Fibroblast of lung (primary cell): Measurements from ENCODE around the gene MYMX. TPM values are rescaled to one million over a fixed set of nuclear protein-coding genes. Genes with fewer than 3 reads are reported as not detected.

Experiments
- DNase-seq, 2 donors: peaks; one replicate each; pipeline versions ENCODE4 v3.0.0 to v3.0.0-alpha.2; 2010; ENCODE audit warnings: low read depth in 2 of 2
- H2AFZ ChIP-seq: 2 replicates; pipeline ENCODE4 v1.5.1; 2012; ENCODE audit warnings: low read length, control low read depth, inconsistent platforms
- H3K27ac ChIP-seq: 2 replicates; pipeline ENCODE4 v1.5.1; 2011; ENCODE audit warnings: low read length, control low read depth; ENCODE audit not compliant: insufficient read depth
- H3K27me3 ChIP-seq: 2 replicates; pipeline ENCODE4 v1.5.1; 2011; ENCODE audit warnings: mild to moderate bottlenecking, low read length; ENCODE audit not compliant: control insufficient read depth, insufficient read depth
- H3K36me3 ChIP-seq: 2 replicates; pipeline ENCODE4 v1.5.1; 2011; ENCODE audit warnings: low read length; ENCODE audit not compliant: control insufficient read depth, insufficient read depth
- H3K4me1 ChIP-seq: 2 replicates; pipeline ENCODE4 v1.5.1; 2011; ENCODE audit warnings: low read length; ENCODE audit not compliant: control insufficient read depth, insufficient read depth; ENCODE audit errors: extremely low read depth
- H3K4me2 ChIP-seq: 2 replicates; pipeline ENCODE4 v1.5.1; 2011; ENCODE audit warnings: low read length, control low read depth; ENCODE audit not compliant: insufficient read depth; ENCODE audit errors: extremely low read depth
- H3K4me3 ChIP-seq, 4 experiments: fragments of 200-600 bp in 1 of 4; sonication (generic) in 1 of 4; replicated peaks in 1 of 4; 2 replicates each; pipeline ENCODE4 v1.5.1; 2011 to 2016; ENCODE audit warnings: low read length in 4 of 4, low read depth in 3 of 4, mild to moderate bottlenecking in 3 of 4, control low read depth in 2 of 4, inconsistent platforms in 1 of 4, mixed read lengths in 1 of 4; ENCODE audit not compliant: insufficient read depth in 1 of 4; ENCODE audit errors: control extremely low read depth in 1 of 4
- H3K79me2 ChIP-seq: 2 replicates; pipeline ENCODE4 v1.5.1; 2012; ENCODE audit warnings: mild to moderate bottlenecking, low read length, inconsistent platforms; ENCODE audit not compliant: control insufficient read depth, insufficient read depth
- H3K9ac ChIP-seq: 2 replicates; pipeline ENCODE4 v1.5.1; 2011; ENCODE audit warnings: mild to moderate bottlenecking, low read length, control low read depth; ENCODE audit not compliant: insufficient read depth
- H3K9me3 ChIP-seq: 2 replicates; pipeline ENCODE4 v1.5.1; 2012; ENCODE audit warnings: low read depth, low read length; ENCODE audit not compliant: control insufficient read depth, insufficient read depth
- H4K20me1 ChIP-seq: 2 replicates; pipeline ENCODE4 v1.5.1; 2011; ENCODE audit warnings: low read length; ENCODE audit not compliant: control insufficient read depth, insufficient read depth; ENCODE audit errors: extremely low read depth
- CTCF ChIP-seq, 2 donors: IDR thresholded peaks in 1 of 2; conservative IDR thresholded peaks in 1 of 2; 1 replicate in 1 of 2; 2 replicates in 1 of 2; pipeline ENCODE4 v1.5.1; 2011 to 2012; ENCODE audit warnings: low read length in 2 of 2, control low read depth in 1 of 2, inconsistent platforms in 1 of 2, low read depth in 1 of 2, mild to moderate bottlenecking in 1 of 2
- EZH2 ChIP-seq: IDR thresholded peaks from 2 replicates; pipeline ENCODE4 v1.5.1; 2012; ENCODE audit warnings: low read length, control low read depth, mild to moderate bottlenecking; ENCODE audit errors: missing control alignments
- polyA plus RNA-seq, 2 donors: library from polyadenylated mRNA; depleted of rRNA in 1 of 2; stranded (reverse) in 1 of 2; unstranded in 1 of 2; fragments of >200 nt; gene quantifications; 2 replicates each; pipeline ENCODE4 v1.2.1, GENCODE V29; 2011 to 2012; ENCODE audit warnings: missing spikeins in 1 of 2
- total RNA-seq: library from RNA; depleted of rRNA; stranded (reverse); fragments of >200 nt; gene quantifications from 2 replicates; pipeline ENCODE4 v1.2.1, GENCODE V29; 2014

The MYMX gene
- total and polyA plus RNA-seq, 2 donors (not counting 1 experiment from before 2014, with no cell fraction given) = not detected

- Histone ChIP-seq H4K20me1 (no peaks in the 10 kb centered on the region), H3K36me3 (no peaks in the 10 kb centered on the region), H3K4me2 (no peak overlapping the region), H3K4me1 (peaks cover 8% of the 10 kb centered on the region), H3K27me3 (no peaks in the 10 kb centered on the region), H3K9me3 (no peaks in the 10 kb centered on the region), H3K4me3 (no peak overlapping the region), H3K79me2 (no peaks in the 10 kb centered on the region), H3K9ac (no peak overlapping the region), H2AFZ (no peak overlapping the region), H3K27ac (no peak overlapping the region)
- TF ChIP-seq EZH2 (no peak), CTCF (conservative IDR thresholded peaks at IDR 0.05 in 1 of 2, IDR thresholded peaks at IDR 0.05 in 1 of 2; ENCODE audit: low read depth in 1 of 2, low read length in 2 of 2) (no peak)
- no peak for DNase-seq
Observed at GRCh38 chr6:44176130-44176761, 40.5 kb upstream of the MYMX start.

DNA sequence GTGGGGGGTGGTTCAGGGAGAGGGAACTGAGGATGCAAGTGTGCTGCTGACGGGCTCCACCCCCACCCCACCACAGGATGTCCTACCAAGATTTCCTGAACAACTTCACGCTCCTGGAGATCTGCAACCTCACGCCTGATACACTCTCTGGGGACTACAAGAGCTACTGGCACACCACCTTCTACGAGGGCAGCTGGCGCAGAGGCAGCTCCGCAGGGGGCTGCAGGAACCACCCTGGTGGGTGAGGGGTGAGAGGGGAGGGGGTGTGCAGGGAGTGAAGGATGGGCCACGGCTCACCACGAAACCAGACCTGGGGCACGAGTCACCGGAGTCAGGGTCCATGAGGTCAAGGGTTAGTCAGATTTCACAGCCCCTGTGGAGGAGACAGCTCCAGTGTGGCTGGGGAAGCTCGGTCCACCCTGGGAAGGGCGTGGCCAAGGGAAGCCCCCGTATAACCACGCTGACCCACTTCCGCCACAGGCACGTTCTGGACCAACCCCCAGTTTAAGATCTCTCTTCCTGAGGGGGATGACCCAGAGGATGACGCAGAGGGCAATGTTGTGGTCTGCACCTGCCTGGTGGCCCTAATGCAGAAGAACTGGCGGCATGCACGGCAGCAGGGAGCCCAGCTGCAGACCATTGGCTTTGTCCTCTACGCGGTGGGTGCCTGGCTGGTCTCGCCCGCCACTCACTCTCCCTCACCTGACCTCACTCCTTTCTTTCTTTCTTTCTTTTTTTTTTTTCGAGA is 39.8 kb upstream of the MYMX start:
- no peaks in the 10 kb centered on the region for H3K9me3 ChIP-seq
- no peaks in the 10 kb centered on the region for H3K27me3 ChIP-seq
- TF ChIP-seq EZH2 = no peak
- no peak for TF ChIP-seq CTCF (conservative IDR thresholded peaks at IDR 0.05 in 1 of 2, IDR thresholded peaks at IDR 0.05 in 1 of 2; ENCODE audit: low read depth in 1 of 2, low read length in 2 of 2)
- H3K36me3 ChIP-seq = no peaks in the 10 kb centered on the region
- DNase-seq = no peak
- H3K79me2 ChIP-seq = no peaks in the 10 kb centered on the region
- H3K4me3 ChIP-seq = no peak overlapping the region
- no peak overlapping the region for H2AFZ ChIP-seq
- no peaks in the 10 kb centered on the region for H4K20me1 ChIP-seq
- H3K9ac ChIP-seq = no peak overlapping the region
- H3K4me1 ChIP-seq = peaks cover 8% of the 10 kb centered on the region
- no peak overlapping the region for H3K4me2 ChIP-seq
- H3K27ac ChIP-seq = no peak overlapping the region

- Histone ChIP-seq H3K4me3 (no peak overlapping the region), H2AFZ (no peak overlapping the region), H3K79me2 (no peaks in the 10 kb centered on the region), H3K9ac (no peak overlapping the region), H4K20me1 (no peaks in the 10 kb centered on the region), H3K9me3 (no peaks in the 10 kb centered on the region), H3K4me2 (peak overlapping the region; percentile 25), H3K27ac (peak overlapping the region; percentile 43), H3K36me3 (no peaks in the 10 kb centered on the region), H3K27me3 (no peaks in the 10 kb centered on the region), H3K4me1 (peaks cover 6% of the 10 kb centered on the region)
- TF ChIP-seq EZH2 (no peak), CTCF (conservative IDR thresholded peaks at IDR 0.05 in 1 of 2, IDR thresholded peaks at IDR 0.05 in 1 of 2; ENCODE audit: low read depth in 1 of 2, low read length in 2 of 2) (no peak)
- DNase-seq = peak; percentile 74 to 84
Observed at GRCh38 chr6:44177691-44178423, 38.9 kb upstream of the MYMX start.
